Osteoblast (primary cell): ENCODE results near the gene ACVR1. TPM values are rescaled to one million over a fixed set of nuclear protein-coding genes. Genes with fewer than 3 reads are reported as not detected.

Experiments used
- DNase-seq: peaks from one replicate; pipeline ENCODE4 v3.0.0; 2011; ENCODE audit warnings: low spot score, mixed read lengths; ENCODE audit not compliant: insufficient read length; ENCODE audit errors: missing footprints
- H2AFZ ChIP-seq: 2 replicates; pipeline ENCODE4 v1.6.0; 2011; ENCODE audit warnings: mild to moderate bottlenecking, low read length
- H3K27ac ChIP-seq: 2 replicates; pipeline ENCODE4 v1.5.1; 2011; ENCODE audit warnings: mild to moderate bottlenecking, low read depth, low read length, moderate library complexity
- H3K27me3 ChIP-seq: 2 replicates; pipeline ENCODE4 v1.6.0; 2012; ENCODE audit warnings: mild to moderate bottlenecking, control low read depth, inconsistent platforms, low read length, moderate library complexity; ENCODE audit not compliant: insufficient read depth
- H3K36me3 ChIP-seq: 2 replicates; pipeline ENCODE4 v1.5.1; 2011; ENCODE audit warnings: mild to moderate bottlenecking, low read length, control low read depth, moderate library complexity; ENCODE audit not compliant: insufficient read depth
- H3K4me1 ChIP-seq: 2 replicates; pipeline ENCODE4 v1.5.1; 2011; ENCODE audit warnings: mild to moderate bottlenecking, low read length, control low read depth, moderate library complexity; ENCODE audit not compliant: insufficient read depth
- H3K4me2 ChIP-seq: 2 replicates; pipeline ENCODE4 v1.6.0; 2011; ENCODE audit warnings: mild to moderate bottlenecking, low read length; ENCODE audit not compliant: insufficient read depth
- H3K4me3 ChIP-seq: fragments of 200-600 bp; sonication (generic); 3 replicates; pipeline ENCODE4 v1.5.1; 2012; ENCODE audit warnings: mild to moderate bottlenecking, low read length, inconsistent platforms; ENCODE audit not compliant: insufficient read depth
- H3K79me2 ChIP-seq: 2 replicates; pipeline ENCODE4 v1.6.0; 2012; ENCODE audit warnings: mild to moderate bottlenecking, low read length, control low read depth, inconsistent platforms; ENCODE audit not compliant: insufficient read depth
- H3K9me3 ChIP-seq: 2 replicates; pipeline ENCODE4 v1.5.1; 2011; ENCODE audit warnings: low read depth, low read length, control low read depth
- H4K20me1 ChIP-seq: 2 replicates; pipeline ENCODE4 v1.6.0; 2012; ENCODE audit warnings: mild to moderate bottlenecking, low read length, control low read depth; ENCODE audit not compliant: insufficient read depth
- CTCF ChIP-seq: IDR thresholded peaks from 2 replicates; pipeline ENCODE4 v1.5.1; 2011; ENCODE audit warnings: mild to moderate bottlenecking, low read depth, low read length, moderate library complexity; ENCODE audit errors: extremely low read depth
- total RNA-seq: library from RNA; depleted of rRNA; stranded (reverse); fragments of >200 nt; gene quantifications from 2 replicates; pipeline ENCODE4 v1.2.3, GENCODE V29; 2012

Gene ACVR1
- total RNA-seq, 1 donor, result 52.5 TPM

- Histone ChIP-seq H3K27ac (no peak overlapping the region), H3K4me3 (no peak overlapping the region), H3K79me2 (no peaks in the 10 kb centered on the region), H2AFZ (no peak overlapping the region), H3K27me3 (peaks cover 9% of the 10 kb centered on the region), H3K36me3 (no peaks in the 10 kb centered on the region), H3K4me2 (no peak overlapping the region), H3K4me1 (no peaks in the 10 kb centered on the region), H4K20me1 (no peaks in the 10 kb centered on the region), H3K9me3 (no peaks in the 10 kb centered on the region)
- TF ChIP-seq CTCF, result no peak
- DNase-seq, result no peak
Measured at GRCh38 chr2:157922336-157922735, 46.2 kb upstream of the ACVR1 start.

GRCh38 chr2:157920736-157921135 lies 44.6 kb upstream of the ACVR1 start:
- H4K20me1 ChIP-seq, result no peaks in the 10 kb centered on the region
- no peaks in the 10 kb centered on the region for H3K4me1 ChIP-seq
- no peak overlapping the region for H3K4me3 ChIP-seq
- no peak for DNase-seq
- peaks cover 9% of the 10 kb centered on the region for H3K27me3 ChIP-seq
- H3K79me2 ChIP-seq, result no peaks in the 10 kb centered on the region
- no peak overlapping the region for H2AFZ ChIP-seq
- H3K27ac ChIP-seq, result no peak overlapping the region
- H3K9me3 ChIP-seq, result no peaks in the 10 kb centered on the region
- H3K36me3 ChIP-seq, result no peaks in the 10 kb centered on the region
- no peak overlapping the region for H3K4me2 ChIP-seq
- TF ChIP-seq CTCF, result no peak

- DNase-seq, result no peak
- no peaks in the 10 kb centered on the region for H4K20me1 ChIP-seq
- H3K9me3 ChIP-seq, result no peaks in the 10 kb centered on the region
- no peak overlapping the region for H3K27ac ChIP-seq
- H3K27me3 ChIP-seq, result peaks cover 13% of the 10 kb centered on the region
- H3K4me3 ChIP-seq, result no peak overlapping the region
- no peak overlapping the region for H3K4me2 ChIP-seq
- H3K4me1 ChIP-seq, result no peaks in the 10 kb centered on the region
- TF ChIP-seq CTCF, result no peak
- H3K36me3 ChIP-seq, result no peaks in the 10 kb centered on the region
- no peaks in the 10 kb centered on the region for H3K79me2 ChIP-seq
- no peak overlapping the region for H2AFZ ChIP-seq
Measured at GRCh38 chr2:157919181-157919580, 43.1 kb upstream of the ACVR1 start.

GRCh38 chr2:157918319-157918718 lies 42.2 kb upstream of the ACVR1 start:
- Histone ChIP-seq H3K4me1 (no peaks in the 10 kb centered on the region), H3K27ac (no peak overlapping the region), H3K36me3 (no peaks in the 10 kb centered on the region), H4K20me1 (no peaks in the 10 kb centered on the region), H3K27me3 (peaks cover 13% of the 10 kb centered on the region), H2AFZ (no peak overlapping the region), H3K4me3 (no peak overlapping the region), H3K9me3 (no peaks in the 10 kb centered on the region), H3K4me2 (no peak overlapping the region), H3K79me2 (no peaks in the 10 kb centered on the region)
- DNase-seq, result no peak
- no peak for TF ChIP-seq CTCF
